HEK293 (cell line): ENCODE results near the gene ABHD8.

Source experiments
- FEZF1 ChIP-seq: fragments of 450-650 bp; formaldehyde crosslinking; IDR thresholded peaks from 2 replicates; pipeline ENCODE4 v1.5.1; 2016; ENCODE audit warnings: missing biosample characterization, missing genetic modification characterization
- GLI4 ChIP-seq: fragments of 450-650 bp; formaldehyde crosslinking; IDR thresholded peaks from 2 replicates; pipeline ENCODE4 v1.5.1; 2016; ENCODE audit warnings: missing biosample characterization, missing genetic modification characterization
- GLIS2 ChIP-seq: fragments of 450-650 bp; formaldehyde crosslinking; IDR thresholded peaks from 2 replicates; pipeline ENCODE4 v1.5.1; 2016; ENCODE audit warnings: missing biosample characterization, missing genetic modification characterization
- INSM2 ChIP-seq: fragments of 450-650 bp; formaldehyde crosslinking; IDR thresholded peaks from 2 replicates; pipeline ENCODE4 v1.5.1; 2016; ENCODE audit warnings: missing biosample characterization, missing genetic modification characterization
- KLF1 ChIP-seq: fragments of 450-650 bp; formaldehyde crosslinking; IDR thresholded peaks from 2 replicates; pipeline ENCODE4 v1.5.1; 2016; ENCODE audit warnings: missing biosample characterization, missing genetic modification characterization
- KLF10 ChIP-seq: fragments of 450-650 bp; IDR thresholded peaks from 2 replicates; pipeline ENCODE4 v1.5.1; 2018; ENCODE audit warnings: missing biosample characterization, mild to moderate bottlenecking, missing genetic modification characterization
- KLF17 ChIP-seq: fragments of 450-650 bp; formaldehyde crosslinking; IDR thresholded peaks from 2 replicates; pipeline ENCODE4 v1.5.1; 2016; ENCODE audit warnings: missing biosample characterization, missing genetic modification characterization
- ZBTB1 ChIP-seq: fragments of 450-650 bp; formaldehyde crosslinking; IDR thresholded peaks from 2 replicates; pipeline ENCODE4 v1.5.1; 2016; ENCODE audit warnings: missing biosample characterization, missing genetic modification characterization
- ZBTB44 ChIP-seq: fragments of 450-650 bp; IDR thresholded peaks from 2 replicates; pipeline ENCODE4 v1.5.1; 2018; ENCODE audit warnings: missing biosample characterization, mild to moderate bottlenecking, missing genetic modification characterization
- ZEB2 ChIP-seq: fragments of 450-650 bp; formaldehyde crosslinking; IDR thresholded peaks from 2 replicates; pipeline ENCODE4 v1.5.1; 2016; ENCODE audit warnings: missing biosample characterization, missing genetic modification characterization
- ZFHX2 ChIP-seq: fragments of 450-650 bp; formaldehyde crosslinking; conservative IDR thresholded peaks from 2 replicates; pipeline ENCODE4 v1.5.1; 2016; ENCODE audit warnings: missing biosample characterization, missing genetic modification characterization
- ZFP69B ChIP-seq: fragments of 450-650 bp; formaldehyde crosslinking; IDR thresholded peaks from 2 replicates; pipeline ENCODE4 v1.5.1; 2016; ENCODE audit warnings: missing biosample characterization, missing genetic modification characterization
- ZNF10 ChIP-seq: fragments of 450-650 bp; formaldehyde crosslinking; IDR thresholded peaks from 2 replicates; pipeline ENCODE4 v1.5.1; 2017; ENCODE audit warnings: missing biosample characterization, missing genetic modification characterization
- ZNF184 ChIP-seq: fragments of 450-650 bp; IDR thresholded peaks from 2 replicates; pipeline ENCODE4 v1.5.1; 2018; ENCODE audit warnings: missing biosample characterization, mild to moderate bottlenecking, missing genetic modification characterization
- ZNF23 ChIP-seq: fragments of 450-650 bp; formaldehyde crosslinking; IDR thresholded peaks from 2 replicates; pipeline ENCODE4 v1.5.1; 2016; ENCODE audit warnings: missing biosample characterization, missing genetic modification characterization, borderline replicate concordance
- ZNF24 ChIP-seq: fragments of 450-650 bp; formaldehyde crosslinking; IDR thresholded peaks from 2 replicates; pipeline ENCODE4 v1.5.1; 2016; ENCODE audit warnings: missing biosample characterization, missing genetic modification characterization
- ZNF362 ChIP-seq: fragments of 450-650 bp; formaldehyde crosslinking; IDR thresholded peaks from 2 replicates; pipeline ENCODE4 v1.5.1; 2016; ENCODE audit warnings: missing biosample characterization, missing genetic modification characterization
- ZNF391 ChIP-seq: fragments of 450-650 bp; formaldehyde crosslinking; IDR thresholded peaks from 2 replicates; pipeline ENCODE4 v1.5.1; 2016; ENCODE audit warnings: low read depth, missing biosample characterization, missing genetic modification characterization, borderline replicate concordance
- ZNF394 ChIP-seq: fragments of 450-650 bp; formaldehyde crosslinking; IDR thresholded peaks from 2 replicates; pipeline ENCODE4 v1.5.1; 2016; ENCODE audit warnings: missing biosample characterization, missing genetic modification characterization, mild to moderate bottlenecking, moderate library complexity, borderline replicate concordance
- ZNF560 ChIP-seq: fragments of 450-650 bp; formaldehyde crosslinking; IDR thresholded peaks from 2 replicates; pipeline ENCODE4 v1.5.1; 2017; ENCODE audit warnings: missing biosample characterization, missing genetic modification characterization, borderline replicate concordance
- ZNF571 ChIP-seq: fragments of 450-650 bp; formaldehyde crosslinking; IDR thresholded peaks from 2 replicates; pipeline ENCODE4 v1.5.0; 2017; ENCODE audit warnings: missing biosample characterization, missing genetic modification characterization
- ZNF600 ChIP-seq: fragments of 450-650 bp; formaldehyde crosslinking; IDR thresholded peaks from 2 replicates; pipeline ENCODE4 v1.5.1; 2016; ENCODE audit warnings: missing biosample characterization, missing genetic modification characterization
- ZNF623 ChIP-seq: fragments of 450-650 bp; formaldehyde crosslinking; IDR thresholded peaks from 2 replicates; pipeline ENCODE4 v1.5.1; 2016; ENCODE audit warnings: missing biosample characterization, missing genetic modification characterization
- ZNF626 ChIP-seq: fragments of 450-650 bp; sonication (Bioruptor Pico); formaldehyde crosslinking; IDR thresholded peaks from 2 replicates; pipeline ENCODE4 v1.5.1; 2018; ENCODE audit warnings: missing biosample characterization, missing genetic modification characterization, inconsistent platforms
- ZNF639 ChIP-seq: fragments of 450-650 bp; formaldehyde crosslinking; IDR thresholded peaks from 2 replicates; pipeline ENCODE4 v1.5.1; 2016; ENCODE audit warnings: missing biosample characterization, missing genetic modification characterization
- ZNF76 ChIP-seq: fragments of 450-650 bp; formaldehyde crosslinking; IDR thresholded peaks from 2 replicates; pipeline ENCODE4; 2016; ENCODE audit warnings: low read depth, missing biosample characterization, missing genetic modification characterization, borderline replicate concordance
- ZNF830 ChIP-seq: fragments of 450-650 bp; IDR thresholded peaks from 2 replicates; pipeline ENCODE4 v1.5.0; 2018; ENCODE audit warnings: missing biosample characterization, missing genetic modification characterization, low read depth, mild to moderate bottlenecking, moderate library complexity
- ZSCAN5A ChIP-seq: fragments of 450-650 bp; formaldehyde crosslinking; IDR thresholded peaks from 2 replicates; pipeline ENCODE4 v1.5.1; 2016; ENCODE audit warnings: missing biosample characterization, missing genetic modification characterization
- ZXDB ChIP-seq: fragments of 450-650 bp; formaldehyde crosslinking; IDR thresholded peaks from 2 replicates; pipeline ENCODE4 v1.5.1; 2016; ENCODE audit warnings: missing biosample characterization, missing genetic modification characterization

Gene ABHD8

GRCh38 chr19:17333611-17334413 is 30.6 kb upstream of the ABHD8 start (continued):
- TF ChIP-seq ZFP69B (tag by site-specific recombination) (peak; percentile 30; the same call in 1 of the 2 replicates), ZNF23 (tag by site-specific recombination) (no peak), ZNF560 (tag by site-specific recombination) (no peak), ZNF571 (tag by site-specific recombination) (no peak), ZNF184 (tag by site-specific recombination) (no peak), ZNF391 (tag by site-specific recombination) (0 out of 2 replicates have a peak, but pooled peaks have one; percentile 59), ZBTB1 (tag by site-specific recombination) (no peak), ZNF76 (tag by site-specific recombination) (no peak), ZXDB (tag by site-specific recombination) (peak; percentile 62; the same call in 1 of the 2 replicates), ZNF362 (tag by site-specific recombination) (no peak), GLI4 (tag by site-specific recombination) (peak; percentile 84), ZNF830 (no peak), FEZF1 (tag by site-specific recombination) (peak; percentile 76), ZNF600 (tag by site-specific recombination) (peak; percentile 17; the same call in 1 of the 2 replicates), INSM2 (peak; percentile 59), ZNF626 (tag by site-specific recombination) (no peak), ZBTB44 (0 out of 2 replicates have a peak, but pooled peaks have one; percentile 16), ZNF639 (tag by site-specific recombination) (peak; percentile 86), ZNF24 (tag by site-specific recombination) (peak; percentile 93), ZNF394 (tag by site-specific recombination) (peak; percentile 57; the same call in 1 of the 2 replicates), ZFHX2 (tag by site-specific recombination) (peak; percentile 15), KLF1 (0 out of 2 replicates have a peak, but pooled peaks have one; percentile 43), KLF10 (tag by site-specific recombination) (peak; percentile 33; the same call in 1 of the 2 replicates), ZNF623 (peak; percentile 54; the same call in 1 of the 2 replicates), GLIS2 (tag by site-specific recombination) (no peak), ZNF10 (tag by site-specific recombination) (peak; percentile 78), ZEB2 (tag by site-specific recombination) (peak; percentile 90), KLF17 (peak; percentile 94), ZSCAN5A (0 out of 2 replicates have a peak, but pooled peaks have one; percentile 28)
